H1 (cell line): ENCODE data around the gene ATP4A. TPM values are rescaled to one million over a fixed set of nuclear protein-coding genes. Genes with fewer than 3 reads are reported as not detected.

Source experiments
- CTCF ChIA-PET: fragments of 300-600 bp; sonication (Branson Sonifier 250); formaldehyde crosslinking; loops from one replicate; lab custom pipeline; 2021; ENCODE audit not compliant: partially characterized antibody; lab: Charles Lee
- POLR2A ChIA-PET: fragments of 300-600 bp; sonication (Branson Sonifier 250); formaldehyde crosslinking; loops from one replicate; lab custom pipeline; 2021; ENCODE audit warnings: inconsistent platforms; ENCODE audit not compliant: partially characterized antibody; lab: Charles Lee
- DNase-seq, 2 experiments: peaks; one replicate each; pipeline versions ENCODE4 v3.0.0 to v3.0.0-alpha.2; 2010 to 2022; ENCODE audit warnings: low spot score in 2 of 2, low read depth in 1 of 2, mixed read lengths in 1 of 2
- FAIRE-seq: peaks from 2 replicates; lab custom pipeline; 2011; peaks lifted over from hg19 to GRCh38; lab: Jason Lieb, UNC
- H2AFZ ChIP-seq: 2 replicates; pipeline ENCODE4 v1.8.1; 2012; ENCODE audit warnings: low read length, inconsistent platforms
- H2AK5ac ChIP-seq: 2 replicates; pipeline ENCODE4 v1.6.1; 2013; ENCODE audit warnings: low read depth, low read length
- H2BK120ac ChIP-seq: replicated peaks from 2 replicates; pipeline ENCODE3; 2013; ENCODE audit warnings: low read depth, low read length, inconsistent platforms
- H2BK12ac ChIP-seq: 2 replicates; pipeline ENCODE4 v1.6.1; 2013; ENCODE audit warnings: low read depth, low read length
- H2BK15ac ChIP-seq: 2 replicates; pipeline ENCODE4 v1.6.1; 2013; ENCODE audit warnings: low read length
- H2BK20ac ChIP-seq: 2 replicates; pipeline ENCODE4 v1.6.1; 2013; ENCODE audit warnings: low read length
- H2BK5ac ChIP-seq: 2 replicates; pipeline ENCODE4 v1.6.1; 2013; ENCODE audit warnings: low read depth, low read length
- H3K14ac ChIP-seq: 2 replicates; pipeline ENCODE4 v1.6.1; 2013; ENCODE audit warnings: inconsistent platforms; ENCODE audit not compliant: insufficient read length
- H3K18ac ChIP-seq: 2 replicates; pipeline ENCODE4 v1.6.1; 2013; ENCODE audit warnings: low read length; ENCODE audit errors: extremely low read depth
- H3K23ac ChIP-seq: 2 replicates; pipeline ENCODE4 v1.6.1; 2013; ENCODE audit warnings: inconsistent platforms; ENCODE audit not compliant: insufficient read length
- H3K23me2 ChIP-seq: 2 replicates; pipeline ENCODE4 v1.6.1; 2013; ENCODE audit warnings: low read depth, low read length
- H3K27ac ChIP-seq: 2 replicates; pipeline ENCODE4 v1.6.1; 2011; ENCODE audit warnings: low read depth, low read length, inconsistent platforms
- H3K27me3 ChIP-seq, 4 experiments: replicated peaks in 1 of 4; 1 replicate in 1 of 4; 2 replicates in 3 of 4; pipeline versions ENCODE4 v1.6.1 to v1.8.1; 2011 to 2013; ENCODE audit warnings: low read length in 3 of 4, mild to moderate bottlenecking in 3 of 4, inconsistent platforms in 2 of 4, mixed read lengths in 2 of 4, moderate library complexity in 1 of 4; ENCODE audit not compliant: control insufficient read depth in 3 of 4, insufficient read depth in 3 of 4; ENCODE audit errors: extremely low read depth in 1 of 4
- H3K36me3 ChIP-seq, 4 experiments: 2 replicates each; pipeline versions ENCODE4 v1.6.1 to v1.8.1; 2011 to 2013; ENCODE audit warnings: mild to moderate bottlenecking in 4 of 4, low read length in 3 of 4, moderate library complexity in 2 of 4, control low read depth in 1 of 4, inconsistent platforms in 1 of 4; ENCODE audit not compliant: insufficient read depth in 4 of 4, control insufficient read depth in 2 of 4
- H3K4ac ChIP-seq: replicated peaks from 2 replicates; pipeline ENCODE3; 2013; ENCODE audit warnings: low read length, low read depth, mixed read lengths, inconsistent platforms; ENCODE audit not compliant: insufficient read length
- H3K4me1 ChIP-seq, 4 experiments: replicated peaks in 1 of 4; 1 replicate in 1 of 4; 2 replicates in 3 of 4; pipeline versions ENCODE4 v1.6.1 to v1.8.1; 2011 to 2013; ENCODE audit warnings: low read length in 3 of 4, inconsistent platforms in 2 of 4, mixed read lengths in 1 of 4; ENCODE audit not compliant: insufficient read depth in 4 of 4, control insufficient read depth in 3 of 4
- H3K4me2 ChIP-seq, 2 experiments: 2 replicates each; pipeline versions ENCODE4 v1.6.1 to v1.8.1; 2011 to 2013; ENCODE audit warnings: low read depth in 2 of 2, low read length in 2 of 2, control low read depth in 1 of 2, inconsistent platforms in 1 of 2, mild to moderate bottlenecking in 1 of 2; ENCODE audit not compliant: insufficient read depth in 1 of 2
- H3K4me3 ChIP-seq, 4 experiments: fragments of 200-600, 300-600 bp in 1 of 4; sonication (generic), shearing (Covaris generic), sonication (Bioruptor Twin) in 1 of 4; 2 replicates each; pipeline versions ENCODE4 v1.5.1 to v1.8.1; 2011 to 2016; ENCODE audit warnings: low read length in 4 of 4, low read depth in 3 of 4, control low read depth in 2 of 4, inconsistent platforms in 2 of 4, mild to moderate bottlenecking in 2 of 4, mixed read lengths in 1 of 4, moderate library complexity in 1 of 4; ENCODE audit not compliant: insufficient read depth in 2 of 4; ENCODE audit errors: extremely low read depth in 1 of 4
- H3K56ac ChIP-seq: replicated peaks from 2 replicates; pipeline ENCODE3; 2013; ENCODE audit warnings: low read depth, mild to moderate bottlenecking, mixed read lengths, low read length, inconsistent platforms; ENCODE audit not compliant: insufficient read length
- H3K79me1 ChIP-seq: 2 replicates; pipeline ENCODE4 v1.6.1; 2013; ENCODE audit warnings: low read depth, low read length, control low read depth
- H3K79me2 ChIP-seq, 2 experiments: 2 replicates each; pipeline versions ENCODE4 v1.6.1 to v1.8.1; 2012 to 2013; ENCODE audit warnings: low read length in 2 of 2, mild to moderate bottlenecking in 2 of 2, inconsistent platforms in 1 of 2; ENCODE audit not compliant: insufficient read depth in 2 of 2, control insufficient read depth in 1 of 2
- H3K9ac ChIP-seq, 4 experiments: replicated peaks in 1 of 4; 1 replicate in 1 of 4; 2 replicates in 3 of 4; pipeline versions ENCODE4 v1.6.1 to v1.8.1; 2011 to 2013; ENCODE audit warnings: low read depth in 3 of 4, low read length in 3 of 4, control low read depth in 2 of 4, mild to moderate bottlenecking in 2 of 4, moderate library complexity in 2 of 4, inconsistent platforms in 1 of 4; ENCODE audit errors: extremely low read depth in 1 of 4
- H3K9me3 ChIP-seq, 2 experiments: 2 replicates each; pipeline versions ENCODE4 v1.6.1 to v1.8.1; 2012 to 2013; ENCODE audit warnings: mild to moderate bottlenecking in 2 of 2, moderate library complexity in 2 of 2, control low read depth in 1 of 2, inconsistent platforms in 1 of 2, low read depth in 1 of 2, low read length in 1 of 2, mixed read lengths in 1 of 2; ENCODE audit not compliant: insufficient read depth in 2 of 2
- H4K20me1 ChIP-seq, 2 experiments: replicated peaks in 1 of 2; 2 replicates each; pipeline versions ENCODE3 to v1.8.1; 2011 to 2013; ENCODE audit warnings: inconsistent platforms in 2 of 2, low read length in 2 of 2, mild to moderate bottlenecking in 1 of 2; ENCODE audit not compliant: insufficient read depth in 2 of 2, control insufficient read depth in 1 of 2
- H4K5ac ChIP-seq: 2 replicates; pipeline ENCODE4 v1.6.1; 2013; ENCODE audit warnings: low read length, low read depth, mixed read lengths, inconsistent platforms; ENCODE audit not compliant: insufficient read length
- H4K8ac ChIP-seq: 2 replicates; pipeline ENCODE4 v1.8.0; 2013; ENCODE audit warnings: mild to moderate bottlenecking, moderate library complexity, low read length, inconsistent platforms; ENCODE audit not compliant: insufficient read depth; ENCODE audit errors: extremely low read depth
- H4K91ac ChIP-seq: replicated peaks from 2 replicates; pipeline ENCODE3; 2013; ENCODE audit warnings: low read length, mixed read lengths, inconsistent platforms; ENCODE audit not compliant: insufficient read length
- BRCA1 ChIP-seq: IDR thresholded peaks from 2 replicates; pipeline ENCODE4 v1.6.1; 2012; ENCODE audit warnings: low read depth, low read length, improper control_type of control experiment
- NANOG ChIP-seq: IDR thresholded peaks from 2 replicates; pipeline ENCODE4 v1.6.1; 2011; ENCODE audit warnings: low read length, low read depth, mild to moderate bottlenecking, inconsistent platforms; ENCODE audit not compliant: insufficient read depth, poor library complexity, severe bottlenecking
- POLR2A ChIP-seq, 2 experiments: IDR thresholded peaks; 1 replicate in 1 of 2; 2 replicates in 1 of 2; pipeline ENCODE4 v1.6.1; 2011; ENCODE audit warnings: low read depth in 2 of 2, low read length in 2 of 2, mild to moderate bottlenecking in 2 of 2; ENCODE audit errors: control extremely low read depth in 1 of 2
- RAD21 ChIP-seq, 2 experiments: IDR thresholded peaks in 1 of 2; conservative IDR thresholded peaks in 1 of 2; 2 replicates each; pipeline ENCODE4 v1.6.1; 2011; ENCODE audit warnings: low read depth in 2 of 2, low read length in 2 of 2, improper control_type of control experiment in 1 of 2, inconsistent platforms in 1 of 2, mild to moderate bottlenecking in 1 of 2, moderate library complexity in 1 of 2
- RXRA ChIP-seq: IDR thresholded peaks from 2 replicates; pipeline ENCODE4 v1.6.1; 2011; ENCODE audit warnings: low read depth, mild to moderate bottlenecking, low read length, moderate library complexity; ENCODE audit not compliant: insufficient read depth
- WGBS, 2 experiments: shearing (Covaris generic) in 1 of 2; methylation state at CpG; one replicate each; pipeline versions ENCODE4 v1.1.6 to v1.1.7; 2013 to 2015; ENCODE audit warnings: low lambda C conversion rate in 2 of 2, mixed read lengths in 2 of 2, inconsistent platforms in 1 of 2, low coverage in 1 of 2, missing lambda C conversion rate in 1 of 2; ENCODE audit not compliant: insufficient replicate concordance in 2 of 2, insufficient coverage in 1 of 2, insufficient read length in 1 of 2; ENCODE audit errors: extremely low coverage in 1 of 2, missing lambda C conversion rate in 1 of 2; 5-methylcytosine and 5-hydroxymethylcytosine counted together
- polyA plus RNA-seq, 7 experiments: library from polyadenylated mRNA; depleted of rRNA in 3 of 7; stranded (reverse) in 5 of 7; unstranded in 2 of 7; fragments of >200 nt in 5 of 7; fragments of 200-250 nt in 2 of 7; gene quantifications; 1 replicate in 5 of 7; 2 replicates in 1 of 7; 4 replicates in 1 of 7; pipeline versions ENCODE4 v1.2.1 to v1.2.3, GENCODE V29; 2011 to 2013; ENCODE audit warnings: missing spikeins in 2 of 7, mixed read lengths in 2 of 7
- total RNA-seq: library from RNA; stranded (reverse); fragmentation: NEBNext Ultra II Directional; extraction: Animal tissue kit (Norgen Biotek cat#: 25700); gene quantifications from 2 replicates; pipeline ENCODE4 v1.2.1, GENCODE V29; 2021

Gene ATP4A
- total and polyA plus RNA-seq, 2 of the 8 experiments (the other 6 are each of a cell fraction or from before 2014, with no cell fraction given): 0.50 to 1.2 TPM

- no peak for FAIRE-seq
- no peak overlapping the region for H4K91ac ChIP-seq
- H4K20me1 ChIP-seq: no peaks in the 10 kb centered on the region
- no peak overlapping the region for H2BK12ac ChIP-seq
- no peak overlapping the region for H3K9ac ChIP-seq
- no peaks in the 10 kb centered on the region for H3K79me2 ChIP-seq
- DNase-seq: no peak
- H3K23ac ChIP-seq: no peak overlapping the region
- no peak overlapping the region for H3K27ac ChIP-seq
- no peaks in the 10 kb centered on the region for H3K4me1 ChIP-seq
- no peak overlapping the region for H2BK120ac ChIP-seq
- CTCF ChIA-PET: interaction anchor here (0.7 kb wide), 1 partner anchor 80 kb away, joined by 5 read pairs; no protein-coding TSS in a partner anchor
- no peak overlapping the region for H2BK5ac ChIP-seq
- H3K4ac ChIP-seq: no peak overlapping the region
- H4K5ac ChIP-seq: no peak overlapping the region
- H2BK20ac ChIP-seq: no peak overlapping the region
- no peak overlapping the region for H3K14ac ChIP-seq
- no peak overlapping the region for H3K4me2 ChIP-seq
- H3K27me3 ChIP-seq: peaks cover 0 to 3% (median 0%) of the 10 kb centered on the region in 4 experiments; a peak in 3 of 7 replicates
- H2AK5ac ChIP-seq: no peak overlapping the region
- H3K56ac ChIP-seq: no peak overlapping the region
- no peaks in the 10 kb centered on the region for H3K9me3 ChIP-seq
- H3K4me3 ChIP-seq: no peak overlapping the region
- H2AFZ ChIP-seq: no peak overlapping the region
- H3K18ac ChIP-seq: no peak overlapping the region
- TF ChIP-seq POLR2A (IDR thresholded peaks at IDR 0.05; ENCODE audit: control extremely low read depth in 1 of 2, low read depth in 2 of 2, low read length in 2 of 2): no peak
- no peak for TF ChIP-seq BRCA1
- no peak for TF ChIP-seq RXRA
- no peak for TF ChIP-seq RAD21 (IDR thresholded peaks at IDR 0.05 in 1 of 2, conservative IDR thresholded peaks at IDR 0.05 in 1 of 2; ENCODE audit: low read depth in 2 of 2, low read length in 2 of 2)
- no peak for TF ChIP-seq NANOG
- H3K23me2 ChIP-seq: no peaks in the 10 kb centered on the region; the same call in 1 of the 2 replicates
- H3K36me3 ChIP-seq: no peaks in the 10 kb centered on the region
- no peak overlapping the region for H2BK15ac ChIP-seq
- no peak overlapping the region for H4K8ac ChIP-seq
- H3K79me1 ChIP-seq: no peaks in the 10 kb centered on the region
- POLR2A ChIA-PET: interaction anchor here (1.5 to 4.0 kb wide), 2 partner anchors 10 to 15 kb away, joined by 6 to 16 read pairs; partner anchors contain the start of gene HAUS5
- WGBS, 2 experiments: 67% methylated on average over 1 of the region's 1 CpG; no CpG with 5 or more reads in 1 of the 2 experiments
Measured at GRCh38 chr19:35595928-35596327, 32.5 kb upstream of the ATP4A start.
